ENCODE data around the gene PPP2R5A.

Gene PPP2R5A

DNA sequence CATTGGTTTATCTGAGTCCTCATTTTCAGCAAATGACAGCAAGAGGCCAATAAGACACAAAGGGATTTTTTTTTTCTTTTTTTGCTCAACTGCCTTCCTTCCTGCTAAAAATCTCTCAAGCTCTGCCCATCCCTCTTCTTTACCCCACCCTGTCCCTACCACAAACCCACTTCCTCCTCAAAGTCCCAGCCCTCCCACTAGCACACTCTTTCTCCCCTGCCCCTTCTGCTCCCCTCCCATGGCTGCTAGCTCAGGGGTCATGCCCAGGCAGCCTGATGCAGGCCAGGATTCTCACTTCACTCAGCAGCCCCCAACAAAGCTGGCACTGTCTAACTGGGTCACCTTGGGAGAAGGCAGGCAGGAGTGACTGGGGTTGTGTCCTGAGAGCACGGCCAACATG lies 28.8 kb upstream of the PPP2R5A start:
- TF ChIP-seq, protein P1, sequence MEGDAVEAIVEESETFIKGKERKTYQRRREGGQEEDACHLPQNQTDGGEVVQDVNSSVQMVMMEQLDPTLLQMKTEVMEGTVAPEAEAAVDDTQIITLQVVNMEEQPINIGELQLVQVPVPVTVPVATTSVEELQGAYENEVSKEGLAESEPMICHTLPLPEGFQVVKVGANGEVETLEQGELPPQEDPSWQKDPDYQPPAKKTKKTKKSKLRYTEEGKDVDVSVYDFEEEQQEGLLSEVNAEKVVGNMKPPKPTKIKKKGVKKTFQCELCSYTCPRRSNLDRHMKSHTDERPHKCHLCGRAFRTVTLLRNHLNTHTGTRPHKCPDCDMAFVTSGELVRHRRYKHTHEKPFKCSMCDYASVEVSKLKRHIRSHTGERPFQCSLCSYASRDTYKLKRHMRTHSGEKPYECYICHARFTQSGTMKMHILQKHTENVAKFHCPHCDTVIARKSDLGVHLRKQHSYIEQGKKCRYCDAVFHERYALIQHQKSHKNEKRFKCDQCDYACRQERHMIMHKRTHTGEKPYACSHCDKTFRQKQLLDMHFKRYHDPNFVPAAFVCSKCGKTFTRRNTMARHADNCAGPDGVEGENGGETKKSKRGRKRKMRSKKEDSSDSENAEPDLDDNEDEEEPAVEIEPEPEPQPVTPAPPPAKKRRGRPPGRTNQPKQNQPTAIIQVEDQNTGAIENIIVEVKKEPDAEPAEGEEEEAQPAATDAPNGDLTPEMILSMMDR (conservative IDR thresholded peaks at IDR 0.05): no peak
- no peak overlapping the region for H3K27ac ChIP-seq

DNA sequence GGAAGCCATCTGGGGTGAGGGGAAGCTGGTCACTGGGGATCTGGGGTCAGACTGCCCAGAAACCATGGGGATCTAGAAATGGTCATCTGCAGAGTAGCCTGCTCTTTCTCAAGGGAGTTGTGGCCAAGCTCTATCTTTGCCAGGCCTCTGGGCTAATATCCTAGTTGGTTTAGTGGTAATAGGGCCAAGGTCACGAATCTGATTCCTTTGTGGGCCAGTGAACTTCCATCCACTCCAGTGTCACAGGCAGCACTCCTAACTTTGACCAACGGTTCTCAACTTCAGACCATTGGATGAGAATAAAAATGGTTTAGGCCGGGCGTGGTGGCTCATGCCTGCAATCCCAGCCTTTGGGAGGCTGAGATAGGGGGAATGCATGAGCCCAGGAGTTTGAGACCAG lies 28.1 kb upstream of the PPP2R5A start:
- TF ChIP-seq, protein P1 (conservative IDR thresholded peaks at IDR 0.05): no peak
- H3K27ac ChIP-seq: no peak overlapping the region

DNA sequence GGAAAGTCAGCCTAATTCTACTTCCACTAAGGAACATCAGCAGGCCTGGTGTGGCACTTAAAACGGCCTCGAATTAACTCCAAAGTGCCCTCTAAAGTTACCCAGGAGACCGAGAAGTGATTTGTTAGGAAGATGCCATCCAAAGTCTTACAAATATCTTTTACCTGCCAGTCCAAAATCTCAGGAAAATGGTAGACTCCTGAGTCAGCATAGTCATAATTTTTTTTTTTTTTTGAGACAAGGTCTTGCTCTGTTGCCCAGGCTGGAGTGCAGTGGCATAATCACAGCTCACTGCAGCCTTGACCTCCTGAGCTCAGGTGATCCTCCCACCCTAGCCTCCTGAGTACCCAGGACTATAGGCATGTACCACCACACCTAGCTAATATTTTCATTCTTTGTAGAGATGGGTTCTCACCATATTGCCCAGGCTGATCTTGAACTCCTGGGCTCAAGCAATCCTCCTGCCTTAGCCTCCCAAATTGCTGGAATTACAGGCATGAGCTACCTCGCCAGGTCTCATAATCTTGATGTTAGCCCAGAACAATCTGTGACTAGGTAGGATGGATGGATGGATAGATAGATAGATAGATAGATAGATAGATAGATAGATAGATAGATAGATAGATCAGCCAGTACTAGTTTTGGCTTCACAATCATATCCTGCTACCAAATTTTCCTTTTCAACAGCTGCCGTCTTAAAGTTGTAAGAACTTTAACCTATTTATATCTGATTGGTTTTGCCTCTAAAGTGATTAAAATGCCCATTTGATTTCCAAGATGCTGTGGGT lies 25.3 kb upstream of the PPP2R5A start:
- TF ChIP-seq, protein P1 (conservative IDR thresholded peaks at IDR 0.05): no peak
- no peak overlapping the region for H3K27ac ChIP-seq

DNA sequence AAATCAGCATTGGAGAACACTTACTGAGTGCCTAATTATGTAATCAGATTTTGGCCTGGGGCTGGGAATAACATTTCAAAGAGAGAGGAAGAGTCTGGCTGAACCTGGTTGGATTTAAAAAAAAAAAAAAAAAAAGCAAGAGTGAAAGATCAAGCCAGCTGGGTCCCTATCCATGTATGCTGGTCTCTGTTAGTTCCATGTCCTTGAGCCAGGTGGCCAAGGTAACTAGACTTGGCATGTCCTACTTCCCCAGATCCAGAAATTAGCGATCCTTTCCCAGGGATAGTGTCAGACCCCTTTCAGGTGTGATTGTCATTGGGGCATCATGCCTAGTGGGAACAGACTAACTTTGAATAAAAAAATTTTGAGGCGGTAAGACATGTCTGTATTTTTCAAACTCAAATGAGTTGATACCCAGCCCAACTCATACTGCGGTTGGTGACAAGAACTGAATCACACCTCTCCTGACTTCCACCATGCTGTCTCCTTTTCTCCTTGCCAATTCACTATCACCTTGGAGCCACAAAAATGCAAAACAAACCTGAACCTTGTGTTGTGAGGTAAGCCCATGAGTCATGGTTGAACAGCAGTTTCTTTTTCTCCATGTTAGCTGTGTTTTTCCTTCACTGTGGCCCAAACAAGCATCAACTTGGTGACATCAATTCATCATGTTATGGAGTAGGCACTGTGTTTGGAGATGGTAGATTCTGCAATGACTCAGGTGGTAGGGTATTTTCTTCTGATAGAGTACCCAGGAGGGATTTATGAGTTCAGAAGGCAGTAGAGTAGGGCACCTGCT lies 24.5 kb upstream of the PPP2R5A start:
- TF ChIP-seq, protein P1 (conservative IDR thresholded peaks at IDR 0.05): no peak
- no peak overlapping the region for H3K27ac ChIP-seq

- H3K27ac ChIP-seq: no peak overlapping the region
- TF ChIP-seq, protein P1 (conservative IDR thresholded peaks at IDR 0.05): no peak
Measured at GRCh38 chr1:212261361-212261929, 23.8 kb upstream of the PPP2R5A start.

- TF ChIP-seq, protein P1 (conservative IDR thresholded peaks at IDR 0.05): no peak
- H3K27ac ChIP-seq: no peak overlapping the region
Measured at GRCh38 chr1:212267017-212267416, 18.2 kb upstream of the PPP2R5A start.

DNA sequence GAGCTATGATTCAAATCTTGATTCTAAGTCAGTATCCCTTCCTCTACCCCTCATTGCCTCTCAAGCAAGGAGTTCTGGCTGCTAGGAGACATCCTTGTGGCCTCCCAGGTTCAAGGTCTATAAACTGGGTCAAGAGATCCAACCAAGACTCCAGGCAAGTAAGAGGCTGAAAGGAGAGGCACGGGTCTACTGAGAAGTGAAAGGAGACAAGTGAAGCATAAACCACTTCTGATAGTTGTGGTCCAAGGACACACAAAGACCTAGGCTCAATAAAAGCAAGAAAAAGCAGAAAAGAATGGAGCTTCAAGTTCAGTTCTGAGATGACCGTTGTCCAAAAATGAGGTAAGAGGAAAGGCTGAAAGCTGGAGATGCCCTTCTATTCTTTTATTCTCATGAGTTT lies 17.8 kb upstream of the PPP2R5A start:
- H3K27ac ChIP-seq: no peak overlapping the region
- TF ChIP-seq, protein P1 (conservative IDR thresholded peaks at IDR 0.05): no peak

All from VCaP (cell line).